H9 (cell line): ENCODE measurements around the gene IER5. TPM values are rescaled to one million over a fixed set of nuclear protein-coding genes. Genes with fewer than 3 reads are reported as not detected.

Experiments
- DNase-seq: peaks from one replicate; pipeline ENCODE4 v3.0.0-alpha.2; 2017
- H2AFZ ChIP-seq: one replicate; pipeline ENCODE4 v1.6.1; 2013; ENCODE audit warnings: mild to moderate bottlenecking, low read length, control low read depth, moderate library complexity
- H2AK5ac ChIP-seq: 2 replicates; pipeline ENCODE4 v1.6.1; 2013; ENCODE audit warnings: low read length, control low read depth, mixed read lengths; ENCODE audit not compliant: insufficient read length
- H2BK120ac ChIP-seq: one replicate; pipeline ENCODE4 v1.6.1; 2013; ENCODE audit warnings: low read depth, mild to moderate bottlenecking, low read length, control low read depth, inconsistent platforms; ENCODE audit not compliant: poor library complexity, severe bottlenecking
- H2BK12ac ChIP-seq: 2 replicates; pipeline ENCODE4 v1.6.1; 2013; ENCODE audit warnings: low read length, control low read depth, mixed read lengths, low read depth; ENCODE audit not compliant: insufficient read length
- H2BK15ac ChIP-seq: 2 replicates; pipeline ENCODE4 v1.6.1; 2013; ENCODE audit warnings: low read depth, low read length, control low read depth
- H2BK20ac ChIP-seq: one replicate; pipeline ENCODE4 v1.6.1; 2013; ENCODE audit warnings: low read depth, mild to moderate bottlenecking, low read length, control low read depth, inconsistent platforms; ENCODE audit not compliant: poor library complexity, severe bottlenecking
- H2BK5ac ChIP-seq: 2 replicates; pipeline ENCODE4 v1.6.1; 2013; ENCODE audit warnings: low read length, control low read depth, mixed read lengths; ENCODE audit not compliant: insufficient read length
- H3K14ac ChIP-seq: 2 replicates; pipeline ENCODE4 v1.6.1; 2013; ENCODE audit warnings: low read length, control low read depth; ENCODE audit not compliant: insufficient read depth
- H3K18ac ChIP-seq: 2 replicates; pipeline ENCODE4 v1.6.1; 2013; ENCODE audit warnings: low read depth, mild to moderate bottlenecking, mixed read lengths, low read length, control low read depth; ENCODE audit not compliant: insufficient read length
- H3K23ac ChIP-seq: 2 replicates; pipeline ENCODE4 v1.6.1; 2013; ENCODE audit warnings: low read length, control low read depth, mixed read lengths, low read depth; ENCODE audit not compliant: insufficient read length
- H3K23me2 ChIP-seq: 2 replicates; pipeline ENCODE4 v1.6.1; 2013; ENCODE audit warnings: low read depth, mild to moderate bottlenecking, mixed read lengths, low read length, control low read depth; ENCODE audit not compliant: insufficient read length, poor library complexity, severe bottlenecking
- H3K27ac ChIP-seq: 2 replicates; pipeline ENCODE4 v1.5.1; 2013; ENCODE audit warnings: low read length, control low read depth, mixed read lengths, low read depth; ENCODE audit not compliant: insufficient read length
- H3K27me3 ChIP-seq: 2 replicates; pipeline ENCODE4 v1.6.1; 2013; ENCODE audit warnings: low read length, control low read depth, inconsistent platforms; ENCODE audit not compliant: insufficient read depth
- H3K4ac ChIP-seq: 2 replicates; pipeline ENCODE4 v1.6.1; 2013; ENCODE audit warnings: low read depth, mild to moderate bottlenecking, control low read depth, inconsistent platforms, low read length, moderate library complexity
- H3K4me1 ChIP-seq: 2 replicates; pipeline ENCODE4 v1.6.1; 2013; ENCODE audit warnings: low read length, control low read depth, inconsistent platforms; ENCODE audit not compliant: insufficient read depth
- H3K4me2 ChIP-seq: 2 replicates; pipeline ENCODE4 v1.6.1; 2013; ENCODE audit warnings: low read length, control low read depth, mixed read lengths; ENCODE audit not compliant: insufficient read length, insufficient read depth
- H3K56ac ChIP-seq: 2 replicates; pipeline ENCODE4 v1.6.1; 2013; ENCODE audit warnings: low read depth, mild to moderate bottlenecking, mixed read lengths, low read length, control low read depth; ENCODE audit not compliant: insufficient read length
- H3K79me1 ChIP-seq: 2 replicates; pipeline ENCODE4 v1.6.1; 2013; ENCODE audit warnings: low read depth, mild to moderate bottlenecking, moderate library complexity, low read length, control low read depth, inconsistent platforms; ENCODE audit not compliant: insufficient read depth, poor library complexity, severe bottlenecking
- H3K79me2 ChIP-seq: 2 replicates; pipeline ENCODE4 v1.6.1; 2013; ENCODE audit warnings: low read length, control low read depth, inconsistent platforms; ENCODE audit not compliant: insufficient read depth
- H3K9ac ChIP-seq: 2 replicates; pipeline ENCODE4 v1.6.1; 2013; ENCODE audit warnings: low read length, control low read depth, mixed read lengths; ENCODE audit not compliant: insufficient read length; ENCODE audit errors: extremely low read depth
- H3K9me3 ChIP-seq: one replicate; pipeline ENCODE4 v1.6.1; 2013; ENCODE audit warnings: low read depth, low read length, inconsistent platforms; ENCODE audit not compliant: control insufficient read depth
- H3T11ph ChIP-seq: one replicate; pipeline ENCODE4 v1.6.1; 2013; ENCODE audit warnings: mild to moderate bottlenecking, low read length, control low read depth, inconsistent platforms
- H4K20me1 ChIP-seq: one replicate; pipeline ENCODE4 v1.6.1; 2013; ENCODE audit not compliant: control insufficient read depth, insufficient read length, insufficient read depth
- H4K5ac ChIP-seq: 2 replicates; pipeline ENCODE4 v1.6.1; 2013; ENCODE audit warnings: low read depth, mild to moderate bottlenecking, mixed read lengths, low read length, control low read depth; ENCODE audit not compliant: insufficient read length
- H4K8ac ChIP-seq: replicated peaks from 2 replicates; pipeline ENCODE4 v1.6.1; 2013; ENCODE audit warnings: low read length, control low read depth, mixed read lengths, low read depth; ENCODE audit not compliant: insufficient read length
- H4K91ac ChIP-seq: 2 replicates; pipeline ENCODE4 v1.6.1; 2013; ENCODE audit warnings: low read depth, mild to moderate bottlenecking, moderate library complexity, mixed read lengths, low read length, control low read depth; ENCODE audit not compliant: insufficient read length
- H3K27ac Mint-ChIP-seq, 3 experiments: 2 replicates in 2 of 3; 3 replicates in 1 of 3; pipeline ENCODE4 v1.8.0; 2020 to 2021; ENCODE audit warnings: mixed read lengths in 3 of 3, mild to moderate bottlenecking in 1 of 3, moderate library complexity in 1 of 3
- H3K27me3 Mint-ChIP-seq: 2 replicates; pipeline ENCODE4 v1.8.0; 2021; ENCODE audit warnings: low read depth, mild to moderate bottlenecking, moderate library complexity, mixed read lengths
- H3K36me3 Mint-ChIP-seq, 3 experiments: 2 replicates in 2 of 3; 3 replicates in 1 of 3; pipeline ENCODE4 v1.8.0; 2020 to 2021; ENCODE audit warnings: low read depth in 3 of 3, mixed read lengths in 3 of 3; ENCODE audit not compliant: insufficient read depth in 1 of 3
- H3K4me1 Mint-ChIP-seq, 2 experiments: 2 replicates each; pipeline ENCODE4 v1.8.0; 2020; ENCODE audit warnings: mixed read lengths in 2 of 2
- H3K4me3 Mint-ChIP-seq, 2 experiments: 2 replicates in 1 of 2; 3 replicates in 1 of 2; pipeline ENCODE4 v1.8.0; 2020 to 2021; ENCODE audit warnings: mild to moderate bottlenecking in 2 of 2, mixed read lengths in 2 of 2, moderate library complexity in 1 of 2
- H3K9me3 Mint-ChIP-seq, 2 experiments: 2 replicates in 1 of 2; 3 replicates in 1 of 2; pipeline ENCODE4 v1.8.0; 2020; ENCODE audit warnings: mild to moderate bottlenecking in 2 of 2, mixed read lengths in 2 of 2, moderate library complexity in 1 of 2
- WGBS: extraction: QIAGEN DNeasy Blood & Tissue Kit; methylation state at CpG from one replicate; pipeline ENCODE4 v1.1.7; 2013; ENCODE audit warnings: missing lambda C conversion rate, low lambda C conversion rate, mixed read lengths; ENCODE audit not compliant: insufficient read length; ENCODE audit errors: extremely low coverage; 5-methylcytosine and 5-hydroxymethylcytosine counted together
- total RNA-seq: library from RNA; stranded (reverse); gene quantifications from 2 replicates; pipeline ENCODE4 v1.2.1, GENCODE V29; 2021
- TF ChIP-seq, protein P1 (sequence below): fragments of 200-600 bp; sonication (generic); conservative IDR thresholded peaks from 3 replicates; pipeline ENCODE4 v1.8.0; 2021; ENCODE audit warnings: antibody characterized with exemption, mild to moderate bottlenecking

Gene IER5
- total RNA-seq, 1 experiment from 2014 or later: 6.7 TPM

DNA sequence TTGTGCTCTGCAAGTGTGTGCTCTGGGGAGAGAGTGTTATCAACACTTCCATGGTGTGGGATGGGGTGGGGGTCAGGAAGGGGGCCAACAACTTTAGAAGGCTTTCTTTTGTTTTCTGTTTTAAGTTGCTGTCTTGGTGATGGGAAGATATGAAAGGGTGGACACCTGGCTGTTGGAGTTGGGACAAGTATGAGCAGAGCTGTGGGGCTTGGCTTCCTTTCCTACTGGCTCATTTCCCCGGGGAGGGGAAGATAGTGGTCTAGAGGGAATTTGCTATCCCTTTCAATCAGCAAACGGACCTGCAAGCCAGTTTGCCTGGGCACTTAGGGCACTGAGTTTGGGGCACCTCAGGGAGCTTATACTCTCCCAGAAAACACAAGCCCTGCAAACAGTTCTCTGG, 19.2 kb downstream of the IER5 start:
- no peak overlapping the region for H2BK120ac ChIP-seq
- Mint-ChIP-seq H3K27me3 (peaks cover 81% of the 10 kb centered on the region), H3K36me3 (no peaks in the 10 kb centered on the region; a peak in 2 of 7 replicates), H3K4me3 (no peak overlapping the region; a peak in 1 of 5 replicates), H3K27ac (no peak overlapping the region; a peak in 1 of 7 replicates), H3K9me3 (no peaks in the 10 kb centered on the region; a peak in 1 of 5 replicates), H3K4me1 (peaks cover 60 to 67% of the 10 kb centered on the region in 2 experiments)
- no peak overlapping the region for H2BK20ac ChIP-seq
- no peak overlapping the region for H3T11ph ChIP-seq
- H4K20me1 ChIP-seq: no peaks in the 10 kb centered on the region
- no peak overlapping the region for H4K5ac ChIP-seq
- no peak overlapping the region for H3K9ac ChIP-seq
- no peak overlapping the region for H3K4me2 ChIP-seq
- peaks cover 5% of the 10 kb centered on the region for H3K23me2 ChIP-seq
- peaks cover 21% of the 10 kb centered on the region; the same call in 1 of the 2 replicates for H3K27me3 ChIP-seq
- no peak overlapping the region for H2BK12ac ChIP-seq
- H3K18ac ChIP-seq: no peak overlapping the region
- H3K27ac ChIP-seq: no peak overlapping the region
- no peak overlapping the region for H3K23ac ChIP-seq
- H3K79me1 ChIP-seq: no peaks in the 10 kb centered on the region
- H3K9me3 ChIP-seq: no peaks in the 10 kb centered on the region
- H3K4me1 ChIP-seq: peaks cover 5% of the 10 kb centered on the region; the same call in 1 of the 2 replicates
- no peak overlapping the region for H4K8ac ChIP-seq
- no CpG with 5 or more reads among the region's 2 CpGs for WGBS
- no peak overlapping the region for H2AFZ ChIP-seq
- no peak overlapping the region for H4K91ac ChIP-seq
- no peak for DNase-seq
- H3K79me2 ChIP-seq: no peaks in the 10 kb centered on the region
- H2BK5ac ChIP-seq: no peak overlapping the region
- TF ChIP-seq, protein P1, sequence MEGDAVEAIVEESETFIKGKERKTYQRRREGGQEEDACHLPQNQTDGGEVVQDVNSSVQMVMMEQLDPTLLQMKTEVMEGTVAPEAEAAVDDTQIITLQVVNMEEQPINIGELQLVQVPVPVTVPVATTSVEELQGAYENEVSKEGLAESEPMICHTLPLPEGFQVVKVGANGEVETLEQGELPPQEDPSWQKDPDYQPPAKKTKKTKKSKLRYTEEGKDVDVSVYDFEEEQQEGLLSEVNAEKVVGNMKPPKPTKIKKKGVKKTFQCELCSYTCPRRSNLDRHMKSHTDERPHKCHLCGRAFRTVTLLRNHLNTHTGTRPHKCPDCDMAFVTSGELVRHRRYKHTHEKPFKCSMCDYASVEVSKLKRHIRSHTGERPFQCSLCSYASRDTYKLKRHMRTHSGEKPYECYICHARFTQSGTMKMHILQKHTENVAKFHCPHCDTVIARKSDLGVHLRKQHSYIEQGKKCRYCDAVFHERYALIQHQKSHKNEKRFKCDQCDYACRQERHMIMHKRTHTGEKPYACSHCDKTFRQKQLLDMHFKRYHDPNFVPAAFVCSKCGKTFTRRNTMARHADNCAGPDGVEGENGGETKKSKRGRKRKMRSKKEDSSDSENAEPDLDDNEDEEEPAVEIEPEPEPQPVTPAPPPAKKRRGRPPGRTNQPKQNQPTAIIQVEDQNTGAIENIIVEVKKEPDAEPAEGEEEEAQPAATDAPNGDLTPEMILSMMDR: no peak
- no peak overlapping the region for H3K14ac ChIP-seq
- no peak overlapping the region for H2AK5ac ChIP-seq
- H3K4ac ChIP-seq: no peak overlapping the region
- H3K56ac ChIP-seq: no peak overlapping the region
- H2BK15ac ChIP-seq: no peak overlapping the region
